Erythroblast (primary cell): ENCODE results near the gene SLC23A2.

Source experiments
- GATA1 ChIP-seq: IDR thresholded peaks from 2 replicates; pipeline ENCODE4 v1.6.1; 2011; ENCODE audit warnings: low read depth, mild to moderate bottlenecking, control low read depth, low read length, moderate library complexity
- POLR2A ChIP-seq: IDR thresholded peaks from 2 replicates; pipeline ENCODE4 v1.6.1; 2011; ENCODE audit warnings: mild to moderate bottlenecking, low read length

DNA sequence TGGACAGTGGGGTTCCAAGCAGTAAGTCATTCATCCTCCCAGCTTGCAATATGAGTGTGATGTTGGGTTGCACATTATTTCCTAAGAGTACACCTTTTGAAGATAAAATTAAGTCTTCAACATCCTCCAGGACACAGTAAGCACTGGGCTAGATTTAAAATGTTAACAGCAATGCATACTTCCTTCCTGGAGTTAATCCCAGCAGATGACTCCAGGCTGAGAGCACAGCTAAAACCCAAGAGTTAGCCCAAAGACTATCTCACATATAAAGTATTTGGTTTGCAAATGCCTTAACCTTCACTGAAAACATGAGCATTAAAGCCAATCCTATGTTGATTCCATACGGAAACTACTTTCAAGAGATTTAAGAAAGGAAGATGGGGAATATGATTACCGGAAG is 69.2 kb downstream of the SLC23A2 start:
- TF ChIP-seq POLR2A (no peak), GATA1 (no peak)
